IMR-90 (cell line): ENCODE measurements around the gene RAD51B. TPM values are rescaled to one million over a fixed set of nuclear protein-coding genes. Genes with fewer than 3 reads are reported as not detected.

Experiments used
- ATAC-seq: fragments of 200-7000 bp; cut with Tn5 transposase; 2 replicates; pipeline ENCODE4 v1.9.1; 2020; ENCODE audit warnings: low read depth, mild to moderate bottlenecking, moderate library complexity
- BruUV-seq: library from RNA; stranded (reverse); fragments of 400-500 nt; replicated peaks from 2 replicates; lab custom pipeline; 2021; lab: Mats Ljungman, UMichigan
- CTCF ChIA-PET: fragments of 300-600 bp; formaldehyde crosslinking; extraction: SDS; loops from one replicate; lab custom pipeline; 2021; ENCODE audit warnings: antibody characterized with exemption; lab: Yijun Ruan, JAX
- POLR2A ChIA-PET: fragments of 300-600 bp; sonication (Branson Sonifier 250); formaldehyde crosslinking; loops from one replicate; lab custom pipeline; 2022; ENCODE audit warnings: antibody characterized with exemption; ENCODE audit not compliant: unreplicated experiment; lab: Charles Lee
- DNase-seq: peaks from one replicate; pipeline ENCODE4 v3.0.0; 2013
- H2AFZ ChIP-seq: replicated peaks from 2 replicates; pipeline ENCODE3; 2013; ENCODE audit warnings: low read length, mild to moderate bottlenecking; ENCODE audit not compliant: poor library complexity
- H2AK5ac ChIP-seq: 2 replicates; pipeline ENCODE4 v1.6.1; 2013; ENCODE audit warnings: low read depth, low read length, inconsistent platforms
- H2AK9ac ChIP-seq: replicated peaks from 2 replicates; pipeline ENCODE3; 2013; ENCODE audit warnings: mild to moderate bottlenecking, low read depth, low read length, moderate library complexity; ENCODE audit not compliant: poor library complexity
- H2BK120ac ChIP-seq: 2 replicates; pipeline ENCODE4 v1.6.1; 2013; ENCODE audit warnings: low read depth, low read length, inconsistent platforms
- H2BK15ac ChIP-seq: 3 replicates; pipeline ENCODE4 v1.6.1; 2013; ENCODE audit warnings: low read depth, low read length, inconsistent platforms
- H2BK20ac ChIP-seq: 2 replicates; pipeline ENCODE4 v1.6.1; 2013; ENCODE audit warnings: low read depth, mild to moderate bottlenecking, inconsistent platforms, low read length, moderate library complexity
- H2BK5ac ChIP-seq: 2 replicates; pipeline ENCODE4 v1.6.1; 2013; ENCODE audit warnings: mild to moderate bottlenecking, low read depth, low read length, inconsistent platforms; ENCODE audit not compliant: poor library complexity, severe bottlenecking
- H3K14ac ChIP-seq: replicated peaks from 2 replicates; pipeline ENCODE4 v1.6.1; 2013; ENCODE audit warnings: low read depth, low read length, inconsistent platforms
- H3K18ac ChIP-seq: 2 replicates; pipeline ENCODE4 v1.6.1; 2013; ENCODE audit warnings: low read depth, low read length, control low read depth
- H3K23ac ChIP-seq: 2 replicates; pipeline ENCODE4 v1.6.1; 2013; ENCODE audit warnings: low read depth, low read length, inconsistent platforms
- H3K27ac ChIP-seq: 2 replicates; pipeline ENCODE4 v1.5.1; 2013; ENCODE audit warnings: mild to moderate bottlenecking, control low read depth, low read length; ENCODE audit not compliant: insufficient read depth
- H3K27me3 ChIP-seq: 2 replicates; pipeline ENCODE4 v1.6.1; 2013; ENCODE audit warnings: low read length; ENCODE audit not compliant: control insufficient read depth, insufficient read depth
- H3K36me3 ChIP-seq: 2 replicates; pipeline ENCODE4 v1.6.1; 2013; ENCODE audit warnings: low read length, mixed read lengths; ENCODE audit not compliant: control insufficient read depth, insufficient read depth
- H3K4ac ChIP-seq: 2 replicates; pipeline ENCODE4 v1.6.1; 2013; ENCODE audit warnings: low read depth, low read length, inconsistent platforms
- H3K4me1 ChIP-seq: 2 replicates; pipeline ENCODE4 v1.6.1; 2013; ENCODE audit warnings: low read length, mixed read lengths; ENCODE audit not compliant: control insufficient read depth, insufficient read depth
- H3K4me2 ChIP-seq: 2 replicates; pipeline ENCODE4 v1.6.1; 2013; ENCODE audit warnings: low read depth, mild to moderate bottlenecking, control low read depth, low read length, moderate library complexity
- H3K4me3 ChIP-seq: 2 replicates; pipeline ENCODE4 v1.5.1; 2013; ENCODE audit warnings: low read depth, mild to moderate bottlenecking, control low read depth, low read length, moderate library complexity; ENCODE audit not compliant: insufficient read depth
- H3K56ac ChIP-seq: 2 replicates; pipeline ENCODE4 v1.6.1; 2013; ENCODE audit warnings: low read length, inconsistent platforms; ENCODE audit not compliant: insufficient read depth; ENCODE audit errors: extremely low read depth
- H3K79me1 ChIP-seq, 2 experiments: 2 replicates each; pipeline ENCODE4 v1.6.1; 2013; ENCODE audit warnings: low read length in 2 of 2, inconsistent platforms in 1 of 2, low read depth in 1 of 2
- H3K9ac ChIP-seq: 2 replicates; pipeline ENCODE4 v1.6.1; 2013; ENCODE audit warnings: low read depth, low read length, control low read depth
- H3K9me1 ChIP-seq: 2 replicates; pipeline ENCODE4 v1.6.1; 2013; ENCODE audit warnings: low read length, inconsistent platforms; ENCODE audit not compliant: insufficient read depth
- H3K9me3 ChIP-seq: 2 replicates; pipeline ENCODE4 v1.6.1; 2013; ENCODE audit warnings: low read length; ENCODE audit not compliant: control insufficient read depth, insufficient read depth
- H4K20me1 ChIP-seq: 2 replicates; pipeline ENCODE4 v1.6.1; 2013; ENCODE audit warnings: low read length, inconsistent platforms; ENCODE audit not compliant: insufficient read depth
- H4K5ac ChIP-seq: 2 replicates; pipeline ENCODE4 v1.6.1; 2013; ENCODE audit warnings: mild to moderate bottlenecking, low read depth, low read length, control low read depth
- H4K8ac ChIP-seq, 2 experiments: 2 replicates each; pipeline ENCODE4 v1.6.1; 2013; ENCODE audit warnings: low read depth in 2 of 2, low read length in 2 of 2, control low read depth in 1 of 2, inconsistent platforms in 1 of 2
- H4K91ac ChIP-seq: 2 replicates; pipeline ENCODE4 v1.6.1; 2013; ENCODE audit warnings: low read depth, low read length, inconsistent platforms; ENCODE audit not compliant: insufficient read depth
- CEBPB ChIP-seq: IDR thresholded peaks from 2 replicates; pipeline ENCODE4 v1.6.1; 2012; ENCODE audit warnings: low read depth, low read length, improper control_type of control experiment
- CTCF ChIP-seq: conservative IDR thresholded peaks from 2 replicates; pipeline ENCODE4 v1.5.1; 2012; ENCODE audit warnings: mild to moderate bottlenecking, low read depth, low read length, improper control_type of control experiment
- MAFK ChIP-seq: IDR thresholded peaks from 2 replicates; pipeline ENCODE4 v1.6.1; 2012; ENCODE audit warnings: low read depth, low read length, improper control_type of control experiment
- MAZ ChIP-seq: IDR thresholded peaks from 2 replicates; pipeline ENCODE4 v1.6.1; 2012; ENCODE audit warnings: low read depth, mild to moderate bottlenecking, low read length, improper control_type of control experiment, moderate library complexity, borderline replicate concordance
- MXI1 ChIP-seq: IDR thresholded peaks from 2 replicates; pipeline ENCODE4 v1.6.1; 2012; ENCODE audit warnings: low read depth, mild to moderate bottlenecking, low read length, moderate library complexity, borderline replicate concordance
- NFE2L2 ChIP-seq: fragments of 150-350 bp; IDR thresholded peaks from 2 replicates; pipeline ENCODE4 v1.6.1; 2016; ENCODE audit warnings: low read depth, mild to moderate bottlenecking, low read length
- WGBS, 2 experiments: methylation state at CpG; one replicate each; pipeline versions ENCODE4 v1.1.5 to v1.1.7; 2013; ENCODE audit warnings: missing lambda C conversion rate in 2 of 2; ENCODE audit not compliant: insufficient read length in 1 of 2; ENCODE audit errors: extremely low coverage in 2 of 2; 5-methylcytosine and 5-hydroxymethylcytosine counted together
- dilution Hi-C: fragments of 300-500 bp; cut with HindIII; formaldehyde crosslinking; loops from one replicate; pipeline ENCODE4 v1.14.3; 2018; ENCODE audit warnings: low sequenced_read_pairs; ENCODE audit not compliant: unreplicated experiment
- in situ Hi-C: fragments of 300-500 bp; cut with MboI; formaldehyde crosslinking; loops from 3 replicates; pipeline ENCODE4 v1.14.3; 2019; ENCODE audit warnings: low sequenced_read_pairs, inconsistent platforms, mixed read lengths
- intact Hi-C: fragments of 100-400 bp; cut with micrococcal nuclease; formaldehyde crosslinking; loops from 2 replicates; pipeline ENCODE4 v1.10.0; 2022
- polyA plus RNA-seq, 3 experiments: library from polyadenylated mRNA; depleted of rRNA; stranded (reverse); fragments of >200 nt; gene quantifications; 2 replicates each; pipeline ENCODE4 v1.2.3, GENCODE V29; 2012; ENCODE audit warnings: low replicate concordance in 1 of 3
- total RNA-seq: library from RNA; depleted of rRNA; stranded (reverse); fragments of >200 nt; gene quantifications from 2 replicates; pipeline ENCODE4 v1.2.3, GENCODE V29; 2012

RAD51B gene
- total and polyA plus RNA-seq, 2 of the 4 experiments (the other 2 are of a cell fraction) = 5.1 to 18.8 TPM

- Histone ChIP-seq H3K9me1 (no peaks in the 10 kb centered on the region), H3K56ac (no peak overlapping the region), H4K20me1 (no peaks in the 10 kb centered on the region), H3K23ac (no peak overlapping the region), H3K4me2 (no peak overlapping the region), H3K9ac (no peak overlapping the region), H3K4me3 (no peak overlapping the region), H3K27ac (no peak overlapping the region), H3K9me3 (no peaks in the 10 kb centered on the region), H3K4ac (no peak overlapping the region), H2BK5ac (no peak overlapping the region), H2BK120ac (no peak overlapping the region), H3K14ac (no peak overlapping the region), H3K4me1 (no peaks in the 10 kb centered on the region), H4K8ac (no peak overlapping the region), H2AK9ac (no peak overlapping the region), H2BK15ac (no peak overlapping the region), H2BK20ac (no peak overlapping the region), H3K27me3 (no peaks in the 10 kb centered on the region), H2AFZ (no peak overlapping the region), H3K36me3 (no peaks in the 10 kb centered on the region), H4K91ac (no peak overlapping the region), H4K5ac (no peak overlapping the region), H2AK5ac (no peak overlapping the region), H3K79me1 (no peaks in the 10 kb centered on the region), H3K18ac (no peak overlapping the region)
- ATAC-seq = no peak
- no TSS peak for BruUV-seq
- WGBS, 2 experiments = no CpG with 5 or more reads among the region's 4 CpGs
- no peak for TF ChIP-seq CEBPB
- TF ChIP-seq MXI1 = no peak
- TF ChIP-seq MAFK = no peak
- TF ChIP-seq NFE2L2 = no peak
- no peak for TF ChIP-seq MAZ
- TF ChIP-seq CTCF = no peak
- no peak for DNase-seq
- in situ Hi-C loops = no loop called here
- POLR2A ChIA-PET = interaction anchor here (0.5 kb wide), 1 partner anchor 465 kb away, joined by 5 read pairs; no protein-coding TSS in a partner anchor
- intact Hi-C loops = no loop called here
- dilution Hi-C loops = no loop called here
- CTCF ChIA-PET = no interaction called here
Observed at GRCh38 chr14:68322940-68323620, 503.5 kb downstream of the RAD51B start.
